NCI-H748 treated with DMSO at 0.1 percent for 48 hours (cell line): ENCODE measurements around the gene CCDC18.

Source experiments
- DNase-seq: peaks from one replicate; lab custom pipeline; 2025; lab: John Stamatoyannopoulos, UW

CCDC18 gene

GRCh38 chr1:93304716-93305138, 124.2 kb downstream of the CCDC18 start:
- peak; percentile 16 for DNase-seq

- no peak for DNase-seq
Measured at GRCh38 chr1:93306920-93307319, 126.4 kb downstream of the CCDC18 start.

GRCh38 chr1:93313026-93313425, 132.5 kb downstream of the CCDC18 start:
- no peak for DNase-seq

DNA sequence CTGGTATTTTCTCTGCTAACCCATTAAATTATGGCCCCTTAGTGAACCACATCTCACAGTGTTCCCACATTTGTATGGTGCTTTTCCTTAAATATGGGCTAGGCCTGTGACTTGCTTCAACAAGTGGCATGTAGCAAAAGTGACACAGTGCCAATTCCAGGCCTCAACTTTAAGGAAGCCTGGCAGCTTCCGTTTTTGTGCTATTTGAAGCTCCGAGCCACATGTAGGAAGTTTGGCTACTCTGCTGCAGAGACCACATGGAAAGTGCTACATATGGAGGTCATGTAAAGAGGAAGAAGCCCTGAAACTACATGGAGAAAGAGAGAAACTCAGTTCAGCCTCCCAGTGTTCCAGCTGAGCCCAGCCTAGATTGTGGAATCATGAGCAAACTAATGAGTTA, 136.7 kb downstream of the CCDC18 start:
- no peak for DNase-seq

DNA sequence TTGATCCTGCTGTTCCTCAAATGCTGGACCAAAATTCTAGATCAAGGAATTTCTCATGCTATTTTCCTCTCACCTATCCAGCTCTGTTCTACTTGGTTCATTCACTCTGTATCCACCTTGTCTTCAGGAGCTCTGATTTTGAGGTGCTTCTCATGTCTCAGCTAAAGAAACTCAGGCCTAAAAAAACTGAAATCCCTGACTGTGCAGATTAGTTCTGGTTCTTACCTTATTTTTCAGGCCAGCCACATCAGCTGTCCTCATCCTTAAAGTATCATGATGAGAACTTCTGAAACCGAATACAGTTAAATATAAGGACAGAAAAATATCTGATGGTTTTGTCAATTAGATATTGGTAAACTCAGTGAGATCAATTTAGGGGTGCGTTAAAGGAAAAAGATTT, 137.4 kb downstream of the CCDC18 start:
- no peak for DNase-seq

DNA sequence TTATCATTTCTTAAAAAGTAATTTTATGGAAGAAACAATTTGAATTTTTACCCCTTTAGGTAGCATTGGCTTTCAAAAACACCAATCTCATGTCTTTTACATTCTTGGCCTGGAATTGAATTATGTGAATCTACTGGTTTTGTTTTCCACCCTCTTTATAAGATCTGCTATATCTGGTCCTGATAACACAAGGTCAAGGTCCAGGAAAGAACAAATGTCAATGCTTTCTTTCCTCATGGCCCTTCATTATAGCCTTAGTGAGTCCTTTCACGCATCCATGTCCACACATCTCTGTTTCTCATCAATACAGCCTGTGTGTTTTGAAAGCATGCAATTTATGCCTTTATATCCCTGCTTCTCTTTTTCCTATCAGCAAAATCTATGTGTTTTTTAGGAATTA, 141.2 kb downstream of the CCDC18 start:
- no peak for DNase-seq

GRCh38 chr1:93322349-93322748, 141.8 kb downstream of the CCDC18 start:
- no peak for DNase-seq

DNA sequence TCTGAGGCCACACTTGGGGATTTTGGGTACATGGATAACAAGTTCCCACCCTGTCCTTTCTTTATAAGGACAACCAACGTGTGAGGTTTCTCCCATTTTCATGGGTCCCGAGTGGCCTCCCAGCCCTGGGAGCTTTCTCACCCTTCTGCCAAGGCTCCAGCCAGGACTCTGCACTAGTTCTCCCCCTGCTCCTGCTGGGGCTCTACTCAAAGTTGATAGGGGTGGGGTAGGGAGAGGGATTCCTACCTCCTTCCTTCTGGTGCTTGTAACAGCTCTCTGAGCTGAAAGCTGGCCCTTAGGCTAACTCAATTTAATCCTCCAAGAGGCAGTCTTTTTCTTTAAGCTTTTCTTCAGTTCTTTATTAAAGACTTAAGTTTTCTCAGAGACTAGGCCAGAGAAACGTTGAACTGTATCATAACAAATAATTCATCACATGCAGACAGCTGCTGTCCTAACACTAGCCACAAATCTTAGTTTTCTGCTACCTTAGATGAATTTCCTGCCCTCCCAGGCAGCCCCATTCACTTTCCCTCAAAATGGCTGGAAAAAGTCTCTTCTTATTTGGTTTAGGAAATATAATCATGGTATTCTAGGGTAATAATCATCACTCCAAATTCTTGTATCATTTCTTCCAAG, 142.8 kb downstream of the CCDC18 start:
- no peak for DNase-seq

DNA sequence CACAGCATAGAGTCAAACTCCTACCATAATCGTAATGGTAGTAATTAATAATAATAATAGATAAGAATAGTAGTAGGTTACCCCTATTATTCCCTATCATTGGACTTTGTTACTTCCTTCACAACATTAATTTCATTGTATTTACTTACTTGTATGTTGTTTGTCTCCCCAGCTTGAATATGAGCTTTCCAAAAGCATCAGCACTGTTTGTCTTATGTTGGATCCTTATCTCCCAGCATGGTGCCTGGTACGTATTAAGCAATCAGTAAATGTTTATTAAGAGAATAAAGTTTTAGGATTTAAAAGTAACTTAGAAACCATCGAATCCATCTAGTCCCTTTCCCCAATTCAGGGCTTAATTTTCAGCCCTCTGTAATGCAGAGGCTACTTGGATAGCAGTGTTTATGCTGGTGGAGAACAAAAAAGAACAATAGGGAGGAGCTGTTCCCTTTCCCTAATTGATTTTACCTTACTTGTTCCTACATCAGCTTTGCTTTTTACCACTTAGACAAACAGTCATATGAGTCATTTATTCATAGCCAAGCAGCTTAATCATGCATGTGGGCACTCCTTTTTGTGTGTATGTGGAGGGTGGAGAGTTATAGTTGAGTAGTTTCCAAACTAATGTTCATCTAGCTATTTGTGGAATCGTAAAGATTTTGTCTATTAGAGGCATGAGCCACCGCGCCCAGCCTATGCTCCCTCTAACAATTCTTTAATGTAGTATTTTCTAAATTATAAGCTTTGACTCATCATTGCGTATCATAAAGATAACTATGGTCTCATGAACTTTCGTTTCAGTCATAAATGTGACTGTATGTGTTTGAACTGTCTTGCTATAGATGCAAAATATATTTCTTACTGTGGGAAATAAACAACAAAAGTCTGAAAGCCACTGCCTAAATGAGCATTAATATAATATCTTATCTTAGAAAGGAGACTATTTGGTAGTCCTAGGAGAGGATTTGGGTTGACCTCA, 144.3 kb downstream of the CCDC18 start:
- DNase-seq = peak; percentile 10
